GM19025 (cell line): ENCODE data around the gene RAB3IL1.

ENCODE experiments used
- ATAC-seq: cut with Tn5 transposase; IDR thresholded peaks from one replicate; pipeline ENCODE4 v1.9.1; 2021; ENCODE audit warnings: mild to moderate bottlenecking, low read depth, moderate library complexity; ENCODE audit not compliant: unreplicated experiment

Gene RAB3IL1

DNA sequence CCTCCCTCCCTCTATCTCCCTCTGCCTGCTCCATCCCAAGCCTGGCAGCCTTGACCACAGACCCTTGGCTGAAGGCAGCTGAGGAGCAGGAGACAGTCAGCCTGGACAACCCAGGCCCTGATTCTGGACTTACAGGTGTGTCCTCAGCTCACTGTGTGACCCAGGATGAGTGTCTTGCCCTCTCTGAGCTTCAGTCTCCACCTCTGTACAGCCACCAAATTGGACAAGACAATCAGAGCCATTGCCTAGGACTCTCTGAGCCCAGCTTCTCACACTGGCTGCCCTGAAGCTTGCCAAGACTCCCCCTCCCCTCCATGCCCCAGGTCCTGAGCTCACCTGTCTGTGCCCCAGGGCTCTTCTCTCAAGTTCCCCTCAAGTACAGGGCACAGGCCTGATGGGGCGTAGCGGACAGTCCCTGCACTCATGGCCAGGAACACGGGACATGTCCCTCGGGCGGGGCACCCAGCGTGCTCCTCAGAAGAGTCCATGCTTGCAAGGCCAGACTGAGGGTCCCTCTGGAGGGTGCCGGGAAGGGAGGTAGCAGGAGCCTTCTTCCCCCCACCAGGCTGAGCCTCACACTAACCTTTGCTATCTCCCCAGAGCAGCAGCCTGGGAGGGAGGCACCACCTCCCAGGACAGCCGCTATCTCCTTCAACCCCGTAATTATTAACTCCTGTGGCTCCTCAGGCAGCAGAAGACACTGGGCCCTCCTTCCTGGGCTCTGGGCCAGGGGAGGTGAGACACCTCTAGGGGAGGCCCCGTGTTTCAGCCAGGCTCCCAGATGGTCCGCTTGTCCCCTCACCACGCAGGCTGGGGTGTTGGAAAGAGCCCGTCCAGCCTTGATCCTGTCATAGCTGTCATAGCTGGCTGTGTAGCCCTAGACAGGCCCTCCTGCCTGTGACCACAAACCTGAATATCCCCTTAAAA, 2.6 kb upstream of the RAB3IL1 start:
- ATAC-seq = no peak

DNA sequence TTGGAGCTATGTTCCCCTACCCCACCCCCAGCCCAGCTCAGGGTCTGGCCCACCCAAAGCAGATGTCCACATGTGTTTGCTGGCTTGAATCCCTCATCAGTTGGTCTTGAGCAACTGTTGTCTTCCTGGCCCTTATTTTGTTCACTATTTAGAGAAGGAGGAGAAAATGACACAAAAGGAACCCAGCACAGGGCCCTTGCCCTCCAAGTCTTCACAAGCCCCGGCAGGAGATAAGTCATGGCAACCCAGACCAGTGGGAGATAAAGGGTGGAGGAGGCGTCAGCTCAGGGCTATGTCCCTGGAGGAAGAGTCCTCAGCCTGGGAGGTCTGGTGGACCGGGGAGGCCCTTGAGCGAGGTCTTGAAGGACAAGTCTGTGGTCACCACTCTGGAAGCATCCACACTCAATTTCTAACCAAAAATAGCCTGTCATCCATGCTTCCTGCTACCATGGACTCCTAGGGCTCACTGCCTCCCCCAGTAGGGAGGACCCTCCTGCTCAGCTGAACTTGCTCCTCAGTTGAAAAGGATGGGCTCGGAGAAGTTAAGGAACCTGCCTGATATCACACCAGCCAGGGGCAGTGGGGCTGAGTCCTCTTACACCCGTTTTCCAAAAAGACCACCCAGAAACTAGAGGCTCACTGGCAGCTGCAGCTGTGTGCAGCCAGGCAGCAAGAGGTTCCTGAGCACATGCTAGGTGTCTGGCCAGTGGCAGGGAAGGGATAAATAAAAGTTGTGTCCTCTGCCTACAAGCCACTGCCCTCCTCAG, 1.8 kb upstream of the RAB3IL1 start:
- ATAC-seq = no peak

DNA sequence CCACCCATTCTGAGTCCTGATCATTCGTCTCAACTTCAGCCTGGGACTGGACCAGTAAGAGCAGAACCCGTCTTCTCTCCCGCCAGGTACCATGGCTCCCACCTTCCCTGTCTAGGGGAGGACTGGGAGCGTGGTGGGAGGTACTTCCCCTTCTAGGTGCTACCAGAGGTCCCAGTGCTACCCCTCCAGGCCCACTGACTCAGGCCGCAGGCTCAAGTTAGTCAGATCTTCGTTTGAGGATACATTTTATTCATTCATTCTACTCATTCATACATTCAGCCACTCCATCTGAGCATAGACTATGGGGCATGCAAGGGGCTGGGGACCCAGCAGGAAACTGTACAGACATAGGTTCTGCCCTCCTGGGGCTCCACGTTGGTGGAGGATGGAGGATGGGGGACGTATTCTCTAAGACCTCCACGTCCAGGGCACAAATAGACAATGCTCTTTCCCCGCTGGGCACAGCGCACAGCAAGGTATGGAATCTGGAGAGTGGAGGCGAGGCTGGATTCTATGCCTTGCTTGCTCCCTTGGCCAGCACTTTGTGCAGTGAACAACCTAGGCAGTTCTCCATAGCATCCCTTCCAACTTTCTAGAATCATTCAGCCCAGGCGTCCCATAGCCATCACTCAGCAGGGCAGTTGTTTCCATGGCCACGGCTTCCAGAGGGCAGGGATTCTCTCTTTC, 1.0 kb upstream of the RAB3IL1 start:
- ATAC-seq = no peak

DNA sequence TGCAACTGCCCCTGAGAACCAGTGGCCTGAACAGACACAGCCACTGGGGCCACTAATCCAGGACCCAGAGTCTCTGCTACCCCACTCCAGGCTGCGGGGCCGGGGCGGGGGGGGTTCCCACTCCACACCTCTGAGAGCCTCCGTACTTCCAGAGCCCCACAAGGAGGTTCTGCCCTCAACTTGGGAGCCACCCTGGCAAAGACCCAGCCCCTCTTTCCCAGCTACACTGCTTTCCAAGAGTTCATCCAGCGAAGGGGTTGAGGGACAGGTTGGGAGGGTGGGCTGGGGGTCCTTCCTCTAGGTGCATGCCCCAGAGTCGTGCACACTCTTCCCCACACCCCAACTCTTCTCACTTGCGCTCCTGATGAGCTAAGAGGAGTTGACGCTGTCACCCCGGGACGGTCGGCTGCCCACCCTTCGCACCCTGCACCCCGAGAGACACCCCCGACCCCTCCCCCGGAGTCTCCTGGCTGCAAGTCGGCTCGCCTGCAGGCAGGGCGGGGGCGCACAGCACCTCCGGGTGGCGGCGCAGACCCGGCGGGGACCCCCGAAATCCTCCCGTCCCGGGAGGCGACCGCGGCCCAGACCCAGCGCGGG, 531 bp downstream of the RAB3IL1 start:
- ATAC-seq = no peak

DNA sequence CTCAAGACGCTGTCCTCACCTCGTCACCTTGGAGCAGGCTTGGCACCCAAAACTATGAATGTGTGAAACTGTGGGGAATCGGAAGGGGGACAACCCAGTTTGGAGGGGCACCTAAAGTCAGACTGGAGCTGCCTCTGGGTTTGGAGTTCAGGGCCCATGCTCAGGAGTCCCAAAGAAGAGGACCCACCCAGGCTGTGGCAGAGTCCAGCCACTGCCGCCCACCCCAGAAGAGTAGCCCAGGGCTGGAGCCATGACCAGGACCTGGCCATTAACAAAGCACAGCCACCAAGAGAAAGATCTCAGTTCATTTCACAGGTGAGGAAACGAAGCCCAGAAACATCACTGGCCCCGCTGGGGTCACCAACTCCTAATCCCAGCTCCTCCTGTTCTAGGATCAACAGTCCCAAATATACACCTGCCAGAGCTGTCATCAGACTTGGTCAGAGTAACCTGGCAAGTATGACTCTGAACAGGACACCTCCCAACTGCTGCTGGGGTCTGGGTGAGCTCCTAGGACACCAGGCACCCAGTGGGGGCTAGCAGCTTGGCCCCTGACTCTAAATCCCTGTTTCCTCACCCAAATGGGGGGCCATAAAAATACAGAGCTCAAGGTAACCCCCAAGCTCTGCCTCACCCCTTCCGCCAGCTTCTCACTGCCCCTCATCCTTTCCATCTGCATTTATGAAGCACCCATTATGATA, 2.7 kb downstream of the RAB3IL1 start:
- ATAC-seq = no peak

DNA sequence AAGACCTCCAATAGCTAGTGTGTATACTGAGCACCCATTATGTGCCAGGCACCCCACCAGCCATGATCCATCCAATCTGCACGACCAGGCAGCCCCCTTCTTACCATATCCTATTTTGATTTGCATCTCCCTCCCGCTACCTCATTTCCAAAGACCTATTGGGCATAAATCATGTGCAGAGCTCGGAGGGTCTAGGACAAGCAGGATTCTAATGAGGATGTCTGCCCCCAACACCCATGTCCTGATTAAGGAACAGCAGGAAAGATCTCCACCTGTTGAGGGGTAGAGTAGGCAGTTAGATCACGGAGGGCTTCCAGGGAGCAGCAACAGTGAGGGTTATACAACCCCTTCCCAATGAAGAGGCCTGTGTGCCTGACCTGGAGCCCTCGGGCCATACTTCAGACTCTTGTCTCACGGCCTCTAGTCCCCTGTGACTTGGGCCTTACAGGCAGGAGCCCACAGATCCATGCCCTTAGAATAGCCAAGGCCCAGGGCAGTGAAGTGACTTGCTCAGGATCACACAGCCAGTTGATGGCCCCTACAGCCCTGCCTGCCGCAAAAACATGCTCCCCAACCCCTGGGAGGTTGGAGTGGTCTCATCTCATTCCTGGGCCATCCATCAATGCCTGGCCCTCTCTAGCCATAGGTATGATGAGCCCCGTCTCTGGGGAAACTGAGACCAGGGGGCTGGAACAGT, 3.5 kb downstream of the RAB3IL1 start:
- ATAC-seq = no peak

DNA sequence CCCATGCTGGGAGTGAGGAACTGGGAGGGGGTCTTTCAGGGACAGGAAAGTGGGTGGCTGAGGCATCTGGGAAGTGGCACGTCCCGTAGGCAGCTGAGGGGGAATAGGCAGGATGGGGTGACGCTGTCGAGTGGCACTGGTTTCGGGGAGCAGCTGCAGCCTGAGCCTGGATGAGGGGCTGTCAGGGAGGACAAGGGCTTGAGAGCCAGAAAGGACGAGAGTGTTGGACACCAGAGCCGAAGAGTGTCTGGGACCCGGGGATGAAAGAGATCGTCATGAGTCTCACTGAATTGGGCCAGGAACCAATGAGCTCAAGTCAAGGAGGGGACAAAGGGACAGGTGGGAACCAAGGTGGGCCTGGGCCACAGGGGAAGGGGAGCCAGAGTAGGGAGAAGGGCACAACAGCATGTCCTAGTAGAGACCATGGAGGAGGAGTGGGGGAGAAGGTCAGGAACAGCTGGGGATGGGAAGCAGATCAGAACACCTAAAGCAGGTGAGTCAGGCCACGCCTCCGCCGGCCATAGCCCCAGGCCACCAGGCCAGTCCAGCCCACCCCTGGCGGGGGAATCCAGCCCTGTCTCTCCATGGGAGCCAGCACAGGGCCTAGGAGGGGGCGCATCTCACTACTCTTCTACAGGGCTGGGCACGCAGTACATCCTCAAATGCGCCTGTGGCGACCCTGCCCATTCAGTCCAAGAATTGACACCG, 4.2 kb downstream of the RAB3IL1 start:
- ATAC-seq = no peak

DNA sequence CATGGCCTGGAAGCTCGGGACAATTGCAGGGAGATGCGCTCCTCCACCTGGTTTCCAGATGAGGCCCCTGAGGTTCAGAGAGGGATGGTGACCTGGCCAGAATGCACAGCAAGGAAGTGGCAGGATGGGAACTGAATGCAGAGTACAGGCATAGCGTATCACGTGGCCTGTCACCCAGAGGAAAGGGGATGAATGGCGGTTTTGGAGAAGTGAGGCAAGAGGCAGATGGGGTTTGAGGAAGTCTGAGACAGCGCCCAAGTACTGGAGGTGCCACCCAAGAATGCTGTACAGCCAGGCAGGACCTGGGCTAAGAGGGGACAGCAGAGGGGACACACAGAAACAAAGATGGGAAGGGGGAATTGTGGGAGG, 4.9 kb downstream of the RAB3IL1 start:
- no peak for ATAC-seq

DNA sequence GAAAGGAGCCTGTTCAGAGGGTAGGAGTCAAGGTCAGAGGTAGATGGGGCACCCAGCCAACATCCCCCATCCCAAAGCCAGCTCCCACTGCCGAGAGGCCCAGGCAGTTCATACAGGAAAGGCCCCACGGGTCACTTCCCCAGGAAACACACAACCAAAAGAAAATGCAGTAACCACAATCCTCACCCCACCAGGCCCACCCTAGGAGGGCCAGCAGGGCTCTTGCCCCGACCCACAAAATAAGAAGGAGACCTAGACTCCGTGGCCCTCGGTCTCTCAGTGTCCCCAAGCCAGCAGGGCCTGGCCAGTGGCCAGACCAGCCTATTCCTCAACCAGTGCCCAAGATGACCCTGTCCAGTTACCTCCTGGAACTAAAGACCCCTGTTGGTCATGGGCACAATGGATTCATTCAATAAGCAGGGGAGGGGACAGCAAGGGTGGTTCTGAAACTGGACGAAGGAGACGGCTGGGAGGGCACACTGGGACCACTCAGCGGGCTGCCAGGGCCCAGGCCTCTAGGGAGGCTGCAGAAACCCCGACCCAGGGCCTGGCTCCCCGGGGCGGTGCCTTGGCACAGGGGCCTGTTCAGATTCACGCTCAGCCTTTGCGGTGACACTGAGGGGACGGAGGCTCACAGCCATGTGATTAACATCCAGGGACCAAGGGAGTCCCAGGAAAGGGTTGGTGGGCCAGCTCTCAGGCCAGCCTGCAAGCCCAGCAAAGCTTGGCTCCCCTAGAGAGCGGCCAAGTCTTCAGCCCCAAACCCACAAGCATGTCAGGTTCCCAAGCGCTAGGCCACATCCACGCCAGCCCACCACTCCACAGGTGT, 5.5 kb downstream of the RAB3IL1 start:
- no peak for ATAC-seq

DNA sequence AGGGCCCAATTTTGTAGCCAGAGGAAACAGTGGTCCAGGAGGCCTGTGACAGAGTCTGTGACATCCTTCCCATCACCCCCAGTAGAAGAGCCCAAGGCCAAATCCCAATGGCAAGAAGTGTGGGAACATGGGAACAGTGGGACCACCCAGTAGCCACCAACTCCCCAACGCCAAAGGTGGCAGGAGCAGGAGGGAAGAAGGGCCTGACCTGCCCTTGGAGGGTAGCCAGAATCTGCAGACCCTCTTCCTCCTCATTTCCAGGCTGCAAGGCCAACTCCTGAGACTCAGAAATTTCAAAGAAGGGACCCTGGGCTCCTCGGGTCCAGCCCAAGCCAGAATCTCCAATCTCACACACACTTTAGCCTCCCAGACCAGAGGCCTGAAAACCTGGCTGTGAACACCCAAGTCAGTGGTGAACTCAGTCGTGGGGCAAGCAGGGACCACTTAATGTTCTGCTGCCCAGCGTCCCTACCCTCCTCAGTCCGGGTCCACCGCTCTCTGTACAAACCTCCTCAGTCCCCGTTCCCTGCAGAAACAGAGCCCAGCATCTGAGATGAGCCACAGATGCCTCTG, 6.2 kb downstream of the RAB3IL1 start:
- ATAC-seq = no peak

DNA sequence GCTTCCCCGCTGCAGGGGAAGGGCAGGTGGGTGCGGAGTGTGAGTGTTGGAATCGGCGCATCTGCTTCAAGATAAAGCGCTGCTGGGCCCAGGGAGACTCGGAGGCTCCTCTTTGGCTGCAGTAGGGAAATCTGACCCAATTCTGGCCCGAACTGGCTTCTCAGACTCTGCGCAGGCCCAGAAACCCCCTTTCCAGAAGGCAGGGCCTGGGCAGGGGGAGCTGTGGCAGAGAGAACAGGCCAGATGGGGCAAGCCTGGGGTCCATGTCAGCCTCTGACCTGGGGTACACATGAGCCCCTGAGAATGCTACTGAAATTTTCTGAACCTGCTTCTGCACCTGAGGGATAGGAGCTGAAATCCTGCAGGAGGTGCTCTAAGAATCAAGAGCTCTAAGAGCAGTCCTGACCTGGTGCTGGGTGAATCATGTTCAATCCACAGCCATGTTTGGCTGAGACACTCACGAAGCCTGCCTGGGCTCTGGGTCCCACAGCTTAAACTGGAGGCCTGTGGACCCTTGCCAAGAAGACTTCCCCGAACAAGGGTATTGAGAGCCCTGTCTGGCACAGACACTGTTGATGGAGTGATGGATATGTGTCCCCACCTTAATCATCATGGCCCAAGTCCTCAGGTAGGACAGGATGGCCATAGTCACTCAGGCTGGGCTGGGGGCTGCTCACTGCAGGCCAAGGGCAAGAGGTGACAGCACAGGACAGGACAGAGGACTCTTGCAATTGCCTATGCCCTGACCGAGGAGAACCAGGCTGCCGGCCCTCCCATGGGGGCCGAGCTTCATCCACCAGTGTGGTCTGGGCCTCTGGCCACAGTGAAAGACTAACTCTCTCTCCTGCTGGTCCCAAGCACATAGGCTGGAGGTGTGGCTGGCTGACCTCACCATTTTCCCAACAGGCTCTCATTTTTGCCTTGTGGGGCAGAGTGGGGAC, 6.9 kb downstream of the RAB3IL1 start:
- ATAC-seq = no peak

DNA sequence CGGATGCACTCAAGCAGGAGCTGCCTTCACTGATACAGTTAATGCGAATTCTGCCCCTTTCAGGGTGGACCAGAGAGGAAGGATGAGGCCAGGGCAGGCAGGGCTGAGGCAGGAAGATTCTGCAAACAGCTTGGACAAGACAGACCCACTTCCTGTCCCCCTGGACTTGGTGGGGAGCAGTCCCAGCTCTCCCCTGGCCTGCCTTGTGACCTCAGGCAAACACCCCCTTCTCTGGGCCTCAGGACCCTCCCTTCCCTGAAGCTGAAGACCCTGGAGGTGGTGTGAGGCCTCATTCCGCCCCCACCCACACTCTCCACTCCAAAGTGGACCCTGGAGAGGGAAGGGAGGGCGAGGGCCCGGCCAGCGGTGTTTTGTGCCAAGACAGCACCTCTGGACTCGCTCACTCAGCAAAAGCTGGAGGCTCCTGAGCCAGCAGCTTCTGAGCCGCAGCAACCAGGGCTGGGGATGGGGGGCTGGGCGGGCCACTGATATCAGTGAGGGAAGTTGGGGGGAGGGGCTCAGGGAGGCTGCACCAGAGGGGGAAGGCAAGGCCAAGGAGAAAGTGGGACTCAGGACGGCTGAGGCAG, 8.5 kb downstream of the RAB3IL1 start:
- no peak for ATAC-seq

DNA sequence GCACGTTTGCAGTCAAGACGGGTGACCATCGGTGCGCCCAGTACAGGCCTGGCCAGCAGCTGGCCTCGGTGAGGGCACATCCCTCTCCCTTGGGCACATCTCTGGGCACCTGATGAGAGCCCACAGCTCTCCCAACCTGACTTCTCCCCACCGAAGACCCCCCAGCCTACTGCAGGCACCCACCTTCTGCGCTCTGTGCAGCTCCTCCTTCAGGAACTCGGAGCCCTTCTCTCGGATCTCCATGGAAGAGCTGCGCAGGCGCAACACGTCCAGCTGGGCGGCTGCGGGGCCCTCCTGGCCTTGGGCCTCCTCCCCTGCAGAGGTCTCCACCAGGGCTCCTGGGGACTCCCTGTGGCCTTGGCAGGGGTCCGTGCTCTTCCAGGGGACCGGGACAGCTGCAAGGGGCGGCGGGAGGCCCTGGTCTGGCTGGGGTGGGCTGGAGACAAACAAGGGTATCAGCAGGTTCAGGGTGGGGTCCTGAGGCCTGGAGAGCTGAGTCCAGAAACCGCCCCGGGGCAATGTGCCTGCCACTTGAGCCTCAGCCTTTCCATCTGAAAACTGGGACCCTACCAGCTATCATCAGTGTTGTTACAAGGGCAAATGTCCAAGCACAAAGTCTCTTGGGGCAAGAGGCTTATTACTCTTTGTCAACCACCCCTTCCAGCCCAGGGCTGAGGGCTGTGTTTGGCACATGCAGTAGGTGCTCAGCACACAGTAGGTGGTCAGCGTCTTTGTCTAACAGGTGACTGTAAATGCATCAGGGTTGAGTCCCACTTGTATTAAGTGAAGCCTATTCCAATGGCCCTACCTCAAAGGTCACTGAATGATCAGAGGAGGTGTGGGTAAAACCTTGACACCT, 9.3 kb downstream of the RAB3IL1 start:
- no peak for ATAC-seq

DNA sequence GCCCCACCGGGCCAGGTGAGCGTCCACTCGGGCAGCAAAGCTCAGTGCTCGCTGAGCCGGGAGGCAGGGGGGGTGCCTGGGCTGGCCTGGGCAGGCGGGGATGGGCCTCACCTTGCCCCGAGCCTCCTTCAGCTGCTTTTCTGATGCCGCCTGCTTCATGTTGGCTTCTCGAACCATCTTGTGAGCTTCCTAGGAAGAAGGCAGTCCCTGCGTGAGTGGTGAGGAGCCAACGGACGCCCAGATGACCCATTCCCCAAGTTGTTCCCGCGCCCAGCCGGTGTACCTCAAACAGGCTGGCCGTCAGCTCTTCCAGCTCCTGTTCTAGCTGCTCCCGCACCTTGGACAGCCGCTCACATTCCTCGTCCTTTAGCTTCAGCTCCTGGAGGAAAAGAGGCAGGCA, 10.1 kb downstream of the RAB3IL1 start:
- no peak for ATAC-seq

DNA sequence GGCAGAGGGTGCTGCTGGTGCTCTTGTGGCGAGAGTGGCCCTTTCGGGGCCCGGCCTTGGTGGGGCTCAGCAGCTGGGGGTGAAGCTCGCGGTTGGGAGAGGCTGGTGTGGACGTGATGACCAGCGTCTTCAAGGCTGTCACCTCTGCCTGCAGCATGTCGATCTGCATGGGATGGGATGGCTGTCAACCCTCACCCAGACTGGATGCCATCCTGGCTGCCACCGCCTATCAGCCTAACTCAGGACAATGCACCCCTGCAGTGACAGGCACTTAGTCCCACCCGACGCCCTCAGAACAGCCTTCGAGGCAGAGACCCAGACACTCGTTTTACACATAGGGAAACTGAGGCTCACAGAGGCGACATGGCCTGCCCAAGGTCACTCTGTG, 10.8 kb downstream of the RAB3IL1 start:
- ATAC-seq = no peak
